Measurements from ENCODE around the gene UNC5B.

UNC5B gene

DNA sequence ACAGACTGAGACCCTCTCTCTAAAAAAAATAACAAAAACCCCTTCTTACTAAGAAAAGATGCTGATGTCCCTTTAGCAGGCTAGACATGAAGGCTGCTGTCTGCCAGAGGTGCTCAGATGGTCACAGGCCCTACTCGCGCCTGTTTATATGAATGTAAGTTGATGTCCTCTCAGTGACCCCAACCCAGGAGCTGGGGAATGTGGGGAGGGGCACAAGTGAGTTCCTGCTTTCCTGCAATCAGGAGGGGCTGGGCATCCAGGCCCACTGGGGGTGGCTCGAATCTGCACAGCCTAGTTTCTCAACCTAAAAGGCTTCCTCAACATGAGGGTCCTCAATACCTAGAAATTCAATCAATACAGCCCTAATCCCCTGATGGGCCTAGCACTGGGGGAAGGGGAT, 94.6 kb downstream of the UNC5B start:
- no peak overlapping the region for H3K4me2 ChIP-seq (ENCODE audit: low read depth, low read length)
- no peak overlapping the region for H3K4me3 ChIP-seq (ENCODE audit: low read length)
- H3K9ac ChIP-seq (ENCODE audit: low read length), result no peak overlapping the region

DNA sequence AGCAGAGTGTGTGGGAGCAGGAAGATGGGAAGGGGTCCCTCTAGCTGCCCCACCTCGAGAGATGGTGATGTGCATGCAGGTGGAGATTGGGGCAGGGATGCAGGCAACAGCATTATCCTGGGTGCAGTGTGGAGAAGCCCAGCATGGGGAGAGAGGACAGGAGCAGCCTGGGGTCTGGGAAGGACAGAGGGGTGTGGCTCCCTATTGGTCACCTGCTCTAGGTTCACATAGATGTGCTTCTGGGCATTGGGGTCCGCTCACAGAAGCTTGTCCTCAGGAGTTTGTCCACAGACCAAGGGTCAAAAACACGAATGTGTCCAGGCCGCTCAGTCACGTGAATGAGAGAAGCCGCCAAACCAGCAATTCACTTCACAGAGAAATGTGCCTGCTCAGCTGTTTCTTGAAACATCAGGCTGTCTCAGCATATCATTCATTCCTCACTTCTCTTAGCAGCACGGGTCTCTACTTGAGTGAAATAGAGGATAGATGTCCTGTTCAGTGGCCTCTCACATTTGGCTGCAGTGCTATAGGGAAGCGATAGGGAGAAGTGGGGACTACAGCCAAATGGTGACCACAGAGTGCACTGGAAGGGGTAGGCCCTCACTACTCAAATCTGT, 95.2 kb downstream of the UNC5B start:
- H3K27ac ChIP-seq (ENCODE audit: low read length), result no peak overlapping the region
- no peaks in the 10 kb centered on the region for H3K36me3 ChIP-seq (replicated peaks; ENCODE audit: insufficient read depth, low read length)
- no peaks in the 10 kb centered on the region for H4K20me1 ChIP-seq (ENCODE audit: insufficient read depth, low read length)
- H3F3A ChIP-seq (ENCODE audit: insufficient read depth, low read length), result no peaks in the 10 kb centered on the region
- H3K4me1 ChIP-seq (ENCODE audit: low read length), result 0 out of 2 replicates have a peak, but pooled peaks cover 3% of the 10 kb centered on the region
- H3K4me3 ChIP-seq (ENCODE audit: low read length), result no peak overlapping the region
- H3K4me2 ChIP-seq (ENCODE audit: low read depth, low read length), result no peak overlapping the region
- H3K9ac ChIP-seq (ENCODE audit: low read length), result no peak overlapping the region
- no peak overlapping the region for H2AFZ ChIP-seq (ENCODE audit: low read length)
- H3K79me2 ChIP-seq (ENCODE audit: low read length), result no peaks in the 10 kb centered on the region
- DNase-seq, result no peak
- no peaks in the 10 kb centered on the region for H3K9me3 ChIP-seq (replicated peaks; ENCODE audit: insufficient read depth, low read length)
- peaks cover 9% of the 10 kb centered on the region; the same call in 1 of the 2 replicates for H3K27me3 ChIP-seq (replicated peaks; ENCODE audit: insufficient read depth, low read length)
- H3K9me2 ChIP-seq (replicated peaks; ENCODE audit: insufficient read depth, low read length), result no peaks in the 10 kb centered on the region
- TF ChIP-seq EZH2 (optimal IDR thresholded peaks at IDR 0.05; ENCODE audit: low read depth, low read length), result no peak
- TF ChIP-seq, protein P1, sequence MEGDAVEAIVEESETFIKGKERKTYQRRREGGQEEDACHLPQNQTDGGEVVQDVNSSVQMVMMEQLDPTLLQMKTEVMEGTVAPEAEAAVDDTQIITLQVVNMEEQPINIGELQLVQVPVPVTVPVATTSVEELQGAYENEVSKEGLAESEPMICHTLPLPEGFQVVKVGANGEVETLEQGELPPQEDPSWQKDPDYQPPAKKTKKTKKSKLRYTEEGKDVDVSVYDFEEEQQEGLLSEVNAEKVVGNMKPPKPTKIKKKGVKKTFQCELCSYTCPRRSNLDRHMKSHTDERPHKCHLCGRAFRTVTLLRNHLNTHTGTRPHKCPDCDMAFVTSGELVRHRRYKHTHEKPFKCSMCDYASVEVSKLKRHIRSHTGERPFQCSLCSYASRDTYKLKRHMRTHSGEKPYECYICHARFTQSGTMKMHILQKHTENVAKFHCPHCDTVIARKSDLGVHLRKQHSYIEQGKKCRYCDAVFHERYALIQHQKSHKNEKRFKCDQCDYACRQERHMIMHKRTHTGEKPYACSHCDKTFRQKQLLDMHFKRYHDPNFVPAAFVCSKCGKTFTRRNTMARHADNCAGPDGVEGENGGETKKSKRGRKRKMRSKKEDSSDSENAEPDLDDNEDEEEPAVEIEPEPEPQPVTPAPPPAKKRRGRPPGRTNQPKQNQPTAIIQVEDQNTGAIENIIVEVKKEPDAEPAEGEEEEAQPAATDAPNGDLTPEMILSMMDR (IDR thresholded peaks at IDR 0.05; ENCODE audit: low read length), result no peak
- TF ChIP-seq EZH2phosphoT487 (IDR thresholded peaks at IDR 0.05; ENCODE audit: low read length), result no peak

More for the DNA sequence above, 94.6 kb downstream of the UNC5B start:
- H3K4me1 ChIP-seq (ENCODE audit: low read length), result 0 out of 2 replicates have a peak, but pooled peaks cover 3% of the 10 kb centered on the region
- H3K9me3 ChIP-seq (replicated peaks; ENCODE audit: insufficient read depth, low read length), result no peaks in the 10 kb centered on the region
- H2AFZ ChIP-seq (ENCODE audit: low read length), result no peak overlapping the region
- DNase-seq, result no peak
- no peak for TF ChIP-seq EZH2 (optimal IDR thresholded peaks at IDR 0.05; ENCODE audit: low read depth, low read length)
- TF ChIP-seq, protein P1 (IDR thresholded peaks at IDR 0.05; ENCODE audit: low read length), result no peak
- TF ChIP-seq EZH2phosphoT487 (IDR thresholded peaks at IDR 0.05; ENCODE audit: low read length), result no peak
- H3K79me2 ChIP-seq (ENCODE audit: low read length), result no peaks in the 10 kb centered on the region
- H3F3A ChIP-seq (ENCODE audit: insufficient read depth, low read length), result no peaks in the 10 kb centered on the region
- no peaks in the 10 kb centered on the region for H3K9me2 ChIP-seq (replicated peaks; ENCODE audit: insufficient read depth, low read length)
- peaks cover 15% of the 10 kb centered on the region for H3K27me3 ChIP-seq (replicated peaks; ENCODE audit: insufficient read depth, low read length)
- H3K27ac ChIP-seq (ENCODE audit: low read length), result no peak overlapping the region
- no peaks in the 10 kb centered on the region for H3K36me3 ChIP-seq (replicated peaks; ENCODE audit: insufficient read depth, low read length)
- no peaks in the 10 kb centered on the region for H4K20me1 ChIP-seq (ENCODE audit: insufficient read depth, low read length)

DNA sequence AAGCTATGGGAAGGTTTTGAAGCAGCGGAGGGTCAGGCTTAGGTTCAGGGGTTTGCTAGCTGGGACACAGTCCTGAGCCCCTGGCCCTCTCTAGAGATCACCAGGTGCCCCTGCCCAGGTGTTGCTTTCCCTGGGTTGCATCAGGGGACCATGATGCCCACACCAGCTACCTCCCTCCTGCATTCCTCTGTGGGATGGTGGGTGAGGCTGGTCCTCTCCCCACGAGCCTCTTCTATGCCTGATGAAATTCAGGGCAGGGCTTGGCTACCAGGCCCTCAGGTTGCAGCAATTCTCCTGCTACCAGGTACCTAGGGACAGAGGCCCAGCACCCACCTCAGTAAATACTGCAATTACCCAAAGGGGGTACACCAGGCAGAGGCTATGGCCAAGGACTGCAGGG, 95.9 kb downstream of the UNC5B start:
- H3K9ac ChIP-seq (ENCODE audit: low read length), result no peak overlapping the region
- no peak for DNase-seq
- no peaks in the 10 kb centered on the region for H3K36me3 ChIP-seq (replicated peaks; ENCODE audit: insufficient read depth, low read length)
- H3K27me3 ChIP-seq (replicated peaks; ENCODE audit: insufficient read depth, low read length), result 0 out of 2 replicates have a peak, but pooled peaks cover 3% of the 10 kb centered on the region
- no peak overlapping the region for H2AFZ ChIP-seq (ENCODE audit: low read length)
- H3K9me2 ChIP-seq (replicated peaks; ENCODE audit: insufficient read depth, low read length), result no peaks in the 10 kb centered on the region
- 0 out of 2 replicates have a peak, but pooled peaks cover 3% of the 10 kb centered on the region for H3K4me1 ChIP-seq (ENCODE audit: low read length)
- no peaks in the 10 kb centered on the region for H4K20me1 ChIP-seq (ENCODE audit: insufficient read depth, low read length)
- no peak overlapping the region for H3K4me3 ChIP-seq (ENCODE audit: low read length)
- H3F3A ChIP-seq (ENCODE audit: insufficient read depth, low read length), result no peaks in the 10 kb centered on the region
- TF ChIP-seq EZH2 (optimal IDR thresholded peaks at IDR 0.05; ENCODE audit: low read depth, low read length) (no peak), EZH2phosphoT487 (IDR thresholded peaks at IDR 0.05; ENCODE audit: low read length) (no peak)
- H3K4me2 ChIP-seq (ENCODE audit: low read depth, low read length), result no peak overlapping the region
- H3K9me3 ChIP-seq (replicated peaks; ENCODE audit: insufficient read depth, low read length), result no peaks in the 10 kb centered on the region
- H3K79me2 ChIP-seq (ENCODE audit: low read length), result no peaks in the 10 kb centered on the region
- H3K27ac ChIP-seq (ENCODE audit: low read length), result no peak overlapping the region

DNA sequence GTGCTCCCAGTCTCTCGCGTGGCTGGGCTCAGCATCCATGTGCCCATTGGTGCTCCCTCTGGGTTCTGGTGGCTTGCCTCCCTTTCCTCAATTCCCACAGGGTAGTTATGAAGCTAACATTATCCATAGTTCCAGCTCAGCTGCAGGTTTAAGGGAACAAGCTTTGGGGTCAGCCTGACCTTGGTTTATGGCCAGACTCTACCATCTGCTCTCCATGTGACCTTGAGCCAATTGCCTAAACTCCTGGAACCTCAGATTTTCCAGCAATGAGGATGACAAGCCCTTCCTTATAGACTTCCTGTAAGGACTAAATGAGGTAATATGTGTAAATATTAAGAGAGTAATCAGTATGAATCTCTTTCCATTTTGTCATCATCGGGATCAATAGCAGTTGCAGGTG, 96.6 kb downstream of the UNC5B start:
- Histone ChIP-seq H3K4me1 (ENCODE audit: low read length) (0 out of 2 replicates have a peak, but pooled peaks cover 3% of the 10 kb centered on the region), H3F3A (ENCODE audit: insufficient read depth, low read length) (no peaks in the 10 kb centered on the region), H3K9me3 (replicated peaks; ENCODE audit: insufficient read depth, low read length) (no peaks in the 10 kb centered on the region), H3K9me2 (replicated peaks; ENCODE audit: insufficient read depth, low read length) (no peaks in the 10 kb centered on the region), H3K79me2 (ENCODE audit: low read length) (no peaks in the 10 kb centered on the region), H4K20me1 (ENCODE audit: insufficient read depth, low read length) (no peaks in the 10 kb centered on the region), H3K27me3 (replicated peaks; ENCODE audit: insufficient read depth, low read length) (peaks cover 8% of the 10 kb centered on the region; the same call in 1 of the 2 replicates), H2AFZ (ENCODE audit: low read length) (no peak overlapping the region), H3K27ac (ENCODE audit: low read length) (no peak overlapping the region), H3K4me2 (ENCODE audit: low read depth, low read length) (no peak overlapping the region), H3K36me3 (replicated peaks; ENCODE audit: insufficient read depth, low read length) (no peaks in the 10 kb centered on the region), H3K4me3 (ENCODE audit: low read length) (no peak overlapping the region), H3K9ac (ENCODE audit: low read length) (no peak overlapping the region)
- no peak for DNase-seq
- TF ChIP-seq EZH2 (optimal IDR thresholded peaks at IDR 0.05; ENCODE audit: low read depth, low read length), result no peak
- TF ChIP-seq EZH2phosphoT487 (IDR thresholded peaks at IDR 0.05; ENCODE audit: low read length), result no peak
- TF ChIP-seq, protein P1 (IDR thresholded peaks at IDR 0.05; ENCODE audit: low read length), result no peak
